GM12892 (cell line): ENCODE results near the gene STXBP5L.

Experiments used
- POLR2A ChIP-seq: IDR thresholded peaks from 2 replicates; pipeline ENCODE4 v1.6.1; 2011; ENCODE audit warnings: low read depth, low read length, control low read depth
- POLR2AphosphoS5 ChIP-seq: IDR thresholded peaks from 2 replicates; pipeline ENCODE4 v1.6.1; 2011; ENCODE audit warnings: low read depth, low read length, control low read depth
- TAF1 ChIP-seq: IDR thresholded peaks from 2 replicates; pipeline ENCODE4 v1.6.1; 2011; ENCODE audit warnings: low read depth, mild to moderate bottlenecking, control low read depth, low read length, borderline replicate concordance

DNA sequence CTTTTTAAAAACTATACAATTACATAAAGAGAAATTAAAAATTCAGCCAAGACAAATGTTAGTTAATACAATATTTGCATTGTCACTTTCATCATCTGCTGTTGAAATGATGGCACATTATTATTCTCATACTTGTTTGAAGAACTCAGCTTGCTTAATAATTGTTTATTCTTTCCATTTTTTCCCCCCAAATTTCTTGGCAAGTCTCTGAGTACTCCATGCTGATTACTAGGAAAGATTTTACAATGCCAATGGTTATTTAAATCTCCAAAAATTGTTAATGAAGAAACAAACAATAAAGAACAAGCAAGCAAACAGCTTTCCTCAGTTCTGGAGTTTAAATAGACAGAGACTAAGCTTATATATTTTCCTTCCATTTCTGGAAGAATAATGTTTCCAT, 15.1 kb upstream of the STXBP5L start:
- TF ChIP-seq POLR2AphosphoS5 (no peak), POLR2A (no peak), TAF1 (no peak)
